COLO829 (cell line): Measurements from ENCODE around the gene PLEKHJ1.
A peak's percentile ranks its signal among the peaks of the same experiment; 100 is the strongest.

Experiments
- DNase-seq: peaks from one replicate; pipeline ENCODE4 v3.0.0; 2012; ENCODE audit warnings: low spot score

Gene PLEKHJ1

GRCh38 chr19:2269244-2270156 is 33.4 kb upstream of the PLEKHJ1 start:
- peak; percentile 100 for DNase-seq

GRCh38 chr19:2268861-2269243 is 32.7 kb upstream of the PLEKHJ1 start:
- no peak for DNase-seq

GRCh38 chr19:2268480-2268830 is 32.3 kb upstream of the PLEKHJ1 start:
- DNase-seq = no peak

- peak; percentile 43 for DNase-seq
These were observed 30.3 kb upstream of the PLEKHJ1 start for GRCh38 chr19:2266183-2266993.

GRCh38 chr19:2261438-2262172 is 25.5 kb upstream of the PLEKHJ1 start:
- no peak for DNase-seq

GRCh38 chr19:2260341-2260805 is 24.2 kb upstream of the PLEKHJ1 start:
- DNase-seq = no peak

GRCh38 chr19:2259336-2259735 is 23.2 kb upstream of the PLEKHJ1 start:
- no peak for DNase-seq

- DNase-seq = no peak
These were observed 20.0 kb upstream of the PLEKHJ1 start, which contains the start of gene JSRP1 for GRCh38 chr19:2255982-2256685. JSRP1 (minus strand) TSS chr19:2256417; CDS start chr19:2255314, 1,103 bp downstream.

- no peak for DNase-seq
These were observed 19.1 kb upstream of the PLEKHJ1 start for GRCh38 chr19:2255112-2255845.

- no peak for DNase-seq
These were observed 18.1 kb upstream of the PLEKHJ1 start for GRCh38 chr19:2254064-2254872.

- DNase-seq = no peak
These were observed 17.3 kb upstream of the PLEKHJ1 start for GRCh38 chr19:2253106-2254063.

GRCh38 chr19:2252797-2253105 is 16.6 kb upstream of the PLEKHJ1 start:
- no peak for DNase-seq

- DNase-seq = no peak
These were observed 16.1 kb upstream of the PLEKHJ1 start for GRCh38 chr19:2252055-2252796.

GRCh38 chr19:2251106-2252054 is 15.3 kb upstream of the PLEKHJ1 start:
- DNase-seq = no peak

GRCh38 chr19:2250766-2251105 is 14.6 kb upstream of the PLEKHJ1 start:
- DNase-seq = no peak

GRCh38 chr19:2249880-2250765 is 14.0 kb upstream of the PLEKHJ1 start:
- DNase-seq = no peak
